Brain pericyte (primary cell): ENCODE measurements around the gene EXOC3L4.
"Not testable (repeated sequence)": the region's sequence is repeated elsewhere in the genome, so short reads cannot be mapped to it uniquely, and the experiment has no call there.

Source experiments
- DNase-seq: peaks from one replicate; pipeline ENCODE4 v3.0.0-alpha.2; 2012; ENCODE audit warnings: low read depth, low spot score

Gene EXOC3L4

GRCh38 chr14:103151270-103151945, 56.9 kb downstream of the EXOC3L4 start:
- no peak for DNase-seq

- no peak for DNase-seq
Measured at GRCh38 chr14:103155010-103155409, 60.5 kb downstream of the EXOC3L4 start.

GRCh38 chr14:103155416-103155815, 60.9 kb downstream of the EXOC3L4 start:
- not testable (repeated sequence) for DNase-seq

DNA sequence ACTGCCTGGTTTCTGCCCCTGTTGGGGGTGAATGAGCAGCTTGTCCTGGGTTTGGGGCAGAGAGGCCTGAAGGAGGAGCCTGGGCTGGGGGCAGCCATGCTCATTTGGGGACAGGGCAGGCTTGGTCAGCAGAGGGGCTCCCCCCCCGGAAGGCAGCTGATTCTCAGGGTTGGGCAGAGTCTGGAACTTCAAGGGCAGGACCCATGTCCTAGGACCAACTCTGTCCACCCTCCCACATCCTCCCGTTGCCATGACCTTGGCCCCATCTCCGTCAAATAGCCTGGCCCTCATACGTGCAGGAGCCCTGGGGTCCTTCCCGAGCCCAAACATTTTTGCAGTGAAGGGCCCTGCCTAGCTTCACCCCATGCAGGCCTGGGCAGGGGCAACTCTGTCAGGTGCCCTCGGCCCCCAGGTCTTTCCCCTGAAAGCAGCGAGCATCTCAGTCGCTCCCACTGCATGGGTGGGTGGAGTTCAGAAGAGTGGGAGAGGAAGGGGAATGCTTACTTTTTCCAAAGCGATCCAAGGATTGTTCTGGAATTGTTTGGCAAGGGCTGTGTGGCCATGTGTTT, 61.4 kb downstream of the EXOC3L4 start:
- DNase-seq = no peak

GRCh38 chr14:103156651-103157378, 62.3 kb downstream of the EXOC3L4 start:
- DNase-seq = no peak

DNA sequence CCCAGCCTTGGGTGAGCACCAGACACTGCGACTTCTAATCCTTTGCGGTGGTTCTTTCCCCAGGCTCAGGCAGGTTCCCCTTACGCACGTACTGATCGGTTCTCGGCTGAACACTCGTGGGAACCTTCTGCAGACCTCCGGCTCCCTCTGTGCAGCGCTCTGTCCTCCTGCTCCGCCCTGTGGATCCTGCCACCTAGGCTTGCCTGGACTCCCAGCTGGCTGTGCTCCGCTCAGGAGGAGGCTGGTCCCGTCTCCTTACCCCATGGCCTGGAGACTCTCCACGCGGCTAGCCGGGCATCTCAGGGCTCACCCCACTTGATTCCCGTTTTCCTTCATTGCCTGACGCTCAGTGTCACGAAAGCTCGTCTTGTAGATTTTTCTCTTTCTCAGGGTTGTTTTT, 63.4 kb downstream of the EXOC3L4 start:
- no peak for DNase-seq

DNA sequence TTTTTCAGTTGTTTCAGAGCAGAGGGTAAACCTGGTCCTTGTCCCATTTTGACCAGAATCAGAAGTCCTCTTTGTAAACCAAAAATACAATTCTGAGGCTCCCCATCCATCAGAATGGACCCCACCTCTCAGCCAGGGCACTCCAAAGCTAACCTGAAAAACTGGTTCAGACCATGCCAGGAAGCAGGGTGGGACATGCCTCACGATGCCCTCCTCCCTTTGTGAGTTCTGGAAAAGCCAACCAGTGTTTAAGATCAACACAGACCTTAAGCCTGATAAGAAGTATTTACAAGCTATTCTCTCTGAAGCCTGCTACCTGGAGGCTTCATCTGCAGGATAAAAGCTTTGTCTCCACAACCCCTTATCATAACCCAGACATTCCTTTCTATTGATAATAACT, 64.2 kb downstream of the EXOC3L4 start:
- DNase-seq = no peak
